ENCODE results near the gene RBM20. TPM values are rescaled to one million over a fixed set of nuclear protein-coding genes. Genes with fewer than 3 reads are reported as not detected.

RBM20 gene
- total RNA-seq, 2 donors from 2014 or later = 51.7 to 59.9 TPM

DNA sequence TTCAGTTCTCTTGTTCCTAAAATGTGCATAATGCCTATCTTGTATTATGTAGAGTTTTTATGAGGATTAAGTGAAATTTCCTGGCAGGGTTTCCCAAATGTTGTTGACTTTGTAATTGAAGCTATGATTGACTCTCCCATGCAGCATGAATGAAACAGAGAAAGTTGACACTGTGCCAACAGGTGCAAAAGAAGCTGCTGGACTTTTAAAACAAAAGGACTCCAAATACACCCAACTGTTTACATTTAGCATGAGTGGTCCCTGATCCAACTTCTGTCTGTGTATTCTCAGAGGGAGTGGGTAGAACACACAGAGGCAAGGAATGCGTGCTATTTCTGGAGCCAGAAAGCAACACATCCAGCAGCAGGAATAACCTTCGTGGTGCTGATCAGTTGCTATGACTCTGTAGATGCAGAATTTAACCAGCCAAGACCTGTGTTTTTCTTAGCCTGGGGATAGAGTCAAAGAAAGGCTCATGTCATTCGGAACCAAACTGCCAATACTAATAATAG lies 14.4 kb upstream of the RBM20 start:
- TF ChIP-seq, protein P1, sequence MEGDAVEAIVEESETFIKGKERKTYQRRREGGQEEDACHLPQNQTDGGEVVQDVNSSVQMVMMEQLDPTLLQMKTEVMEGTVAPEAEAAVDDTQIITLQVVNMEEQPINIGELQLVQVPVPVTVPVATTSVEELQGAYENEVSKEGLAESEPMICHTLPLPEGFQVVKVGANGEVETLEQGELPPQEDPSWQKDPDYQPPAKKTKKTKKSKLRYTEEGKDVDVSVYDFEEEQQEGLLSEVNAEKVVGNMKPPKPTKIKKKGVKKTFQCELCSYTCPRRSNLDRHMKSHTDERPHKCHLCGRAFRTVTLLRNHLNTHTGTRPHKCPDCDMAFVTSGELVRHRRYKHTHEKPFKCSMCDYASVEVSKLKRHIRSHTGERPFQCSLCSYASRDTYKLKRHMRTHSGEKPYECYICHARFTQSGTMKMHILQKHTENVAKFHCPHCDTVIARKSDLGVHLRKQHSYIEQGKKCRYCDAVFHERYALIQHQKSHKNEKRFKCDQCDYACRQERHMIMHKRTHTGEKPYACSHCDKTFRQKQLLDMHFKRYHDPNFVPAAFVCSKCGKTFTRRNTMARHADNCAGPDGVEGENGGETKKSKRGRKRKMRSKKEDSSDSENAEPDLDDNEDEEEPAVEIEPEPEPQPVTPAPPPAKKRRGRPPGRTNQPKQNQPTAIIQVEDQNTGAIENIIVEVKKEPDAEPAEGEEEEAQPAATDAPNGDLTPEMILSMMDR (IDR thresholded peaks at IDR 0.05) = no peak
- no peak for DNase-seq (ENCODE audit: low spot score)

DNA sequence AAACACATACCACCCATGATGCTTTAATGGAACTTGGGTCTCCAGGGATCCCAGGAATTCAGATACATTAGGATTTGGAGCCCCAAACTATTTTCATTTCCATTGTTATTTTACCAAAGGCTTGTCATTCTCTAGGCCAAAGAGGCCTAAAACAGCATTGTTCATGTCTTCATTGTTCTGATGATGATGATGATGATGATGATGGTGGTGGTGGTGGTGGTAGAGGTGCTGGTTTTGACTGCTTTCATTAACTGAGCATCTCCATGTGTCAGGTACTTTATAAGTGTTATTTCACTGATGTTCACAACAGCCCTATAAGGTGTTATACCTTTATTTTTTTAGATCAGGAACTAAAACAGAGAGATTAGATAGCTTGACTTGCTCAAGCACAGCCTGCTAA lies 12.2 kb upstream of the RBM20 start:
- no peak overlapping the region for H3K4me3 ChIP-seq
- no peaks in the 10 kb centered on the region for H3K9me3 ChIP-seq
- H3K36me3 ChIP-seq = no peaks in the 10 kb centered on the region
- TF ChIP-seq, protein P1 (IDR thresholded peaks at IDR 0.05) = no peak
- H3K27me3 ChIP-seq = no peaks in the 10 kb centered on the region
- DNase-seq (ENCODE audit: low spot score) = no peak
- H3K4me1 ChIP-seq = peaks cover 0 to 22% of the 10 kb centered on the region in 2 donors
- peak overlapping the region in 1 of 2 donors; percentile 81 for H3K27ac ChIP-seq

More for the DNA sequence above, 14.4 kb upstream of the RBM20 start:
- no peaks in the 10 kb centered on the region for H3K27me3 ChIP-seq
- H3K36me3 ChIP-seq = no peaks in the 10 kb centered on the region
- H3K9me3 ChIP-seq = no peaks in the 10 kb centered on the region
- H3K4me1 ChIP-seq = peaks cover 0 to 9% of the 10 kb centered on the region in 2 donors
- H3K27ac ChIP-seq = peak overlapping the region; percentile 68 to 81
- no peak overlapping the region for H3K4me3 ChIP-seq

DNA sequence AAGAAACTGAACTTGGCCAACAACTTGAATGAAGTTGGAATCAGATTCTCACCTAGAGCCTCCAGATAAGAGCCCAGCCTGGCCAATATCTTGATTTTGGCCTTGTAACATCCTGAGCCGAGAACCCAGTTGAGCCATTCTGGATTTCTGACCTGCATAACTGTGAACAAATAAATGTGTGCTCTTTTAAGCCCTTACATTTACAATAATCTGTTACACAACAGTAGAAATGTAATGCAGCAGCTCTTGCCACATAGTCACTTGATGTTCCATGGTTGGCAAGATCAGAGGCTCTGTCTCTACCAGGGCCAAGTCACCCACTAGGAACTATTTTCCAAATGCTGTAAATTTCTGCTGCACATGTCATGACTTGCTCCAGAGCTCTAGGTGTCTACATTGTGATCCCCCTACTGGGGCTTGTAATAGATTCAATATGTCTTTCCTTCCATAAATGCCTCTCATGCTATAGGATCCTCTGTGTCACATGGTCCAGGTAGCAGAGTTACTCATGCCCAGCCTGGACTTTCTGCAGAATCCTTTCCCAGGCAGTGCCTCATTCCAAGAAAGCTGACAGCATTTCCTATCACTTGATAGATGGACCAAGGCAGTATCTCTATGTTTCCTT lies 11.4 kb upstream of the RBM20 start:
- no peaks in the 10 kb centered on the region for H3K9me3 ChIP-seq
- H3K36me3 ChIP-seq = no peaks in the 10 kb centered on the region
- TF ChIP-seq, protein P1 (IDR thresholded peaks at IDR 0.05) = no peak
- H3K27me3 ChIP-seq = no peaks in the 10 kb centered on the region
- no peak for DNase-seq (ENCODE audit: low spot score)
- peaks cover 0 to 30% of the 10 kb centered on the region in 2 donors for H3K4me1 ChIP-seq
- H3K4me3 ChIP-seq = no peak overlapping the region
- H3K27ac ChIP-seq = peak overlapping the region in 1 of 2 donors; percentile 8

DNA sequence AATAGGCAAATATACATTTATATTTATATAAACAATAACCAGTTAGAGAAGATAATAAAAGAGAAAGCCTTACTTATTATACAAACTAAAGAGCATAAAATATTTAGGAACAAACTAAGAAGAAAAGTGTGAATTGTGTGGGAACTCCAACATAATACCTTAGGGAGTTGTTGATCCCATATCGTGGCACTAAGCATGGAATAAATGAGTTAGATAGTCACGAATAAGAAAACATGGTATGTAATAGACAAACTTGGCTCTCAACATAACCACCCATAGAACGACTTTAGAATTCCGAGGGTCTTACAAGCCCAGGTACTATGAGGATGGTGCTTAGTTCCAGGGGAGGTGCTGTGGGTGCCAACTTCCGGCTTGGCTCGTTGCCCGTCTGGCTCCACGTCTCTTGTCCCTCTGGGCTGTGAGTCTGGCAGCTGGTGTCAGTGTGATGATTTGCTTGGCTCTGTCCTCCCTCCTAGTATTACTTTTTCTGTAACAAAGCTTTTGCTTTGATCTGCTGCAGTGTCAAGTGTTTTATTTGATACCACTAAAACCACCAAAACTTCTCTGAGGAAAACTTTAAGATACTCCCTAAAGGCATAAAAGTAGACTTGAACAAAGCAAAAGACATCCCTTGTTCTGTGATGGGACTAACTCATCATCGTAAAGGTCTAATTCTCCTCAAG lies 9.5 kb upstream of the RBM20 start:
- peak overlapping the region; percentile 82 to 91 for H3K27ac ChIP-seq
- H3K4me3 ChIP-seq = no peak overlapping the region
- H3K27me3 ChIP-seq = no peaks in the 10 kb centered on the region

DNA sequence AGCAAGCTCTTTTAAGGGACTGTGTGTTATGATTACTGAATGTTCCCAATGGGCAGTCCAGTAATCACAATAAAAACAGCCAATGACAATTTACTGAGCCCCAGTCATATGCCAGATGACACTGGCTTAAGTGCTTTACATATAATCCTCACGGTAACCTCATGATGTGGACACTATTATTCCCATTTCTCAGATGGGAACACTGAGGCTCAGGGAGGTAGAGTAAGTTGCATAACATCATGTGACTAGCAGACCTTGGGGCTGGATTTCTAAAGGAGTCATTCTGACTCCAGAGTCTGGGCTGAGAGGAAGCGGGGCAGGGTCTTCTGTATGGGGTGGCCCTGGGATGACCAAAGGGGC lies 7.6 kb upstream of the RBM20 start:
- no peaks in the 10 kb centered on the region for H3K9me3 ChIP-seq
- DNase-seq (ENCODE audit: low spot score) = no peak
- no peaks in the 10 kb centered on the region for H3K27me3 ChIP-seq
- no peaks in the 10 kb centered on the region for H3K36me3 ChIP-seq
- peak overlapping the region; percentile 82 to 91 for H3K27ac ChIP-seq
- TF ChIP-seq, protein P1 (IDR thresholded peaks at IDR 0.05) = no peak
- no peak overlapping the region for H3K4me3 ChIP-seq
- H3K4me1 ChIP-seq = peaks cover 0 to 29% of the 10 kb centered on the region in 2 donors

More for the DNA sequence above, 9.5 kb upstream of the RBM20 start:
- no peak for DNase-seq (ENCODE audit: low spot score)
- Histone ChIP-seq H3K9me3 (no peaks in the 10 kb centered on the region), H3K4me1 (peaks cover 0 to 29% of the 10 kb centered on the region in 2 donors), H3K36me3 (no peaks in the 10 kb centered on the region)
- TF ChIP-seq, protein P1 (IDR thresholded peaks at IDR 0.05) = no peak
